Sigmoid colon (tissue), 7 donors: ENCODE measurements around the gene RERGL. TPM values are rescaled to one million over a fixed set of nuclear protein-coding genes. Genes with fewer than 3 reads are reported as not detected.
"Not testable (repeated sequence)": the region's sequence is repeated elsewhere in the genome, so short reads cannot be mapped to it uniquely, and the experiment has no call there.

ENCODE experiments used
- DNase-seq: peaks from one replicate; pipeline ENCODE4 v3.0.0-alpha.2; 2019
- H3K27ac ChIP-seq, 4 donors: fragments of 200-600 bp; sonication (generic); one replicate each; pipeline ENCODE4 v1.5.1; 2016 to 2019; ENCODE audit warnings: mild to moderate bottlenecking in 1 of 4
- H3K27me3 ChIP-seq, 3 donors: fragments of 200-600 bp; sonication (generic); one replicate each; pipeline ENCODE4 v1.5.1; 2019; ENCODE audit warnings: mild to moderate bottlenecking in 1 of 3
- H3K36me3 ChIP-seq, 4 donors: fragments of 200-600 bp; sonication (generic); one replicate each; pipeline ENCODE4 v1.5.1; 2016 to 2019
- H3K4me1 ChIP-seq, 4 donors: fragments of 200-600 bp; sonication (generic); one replicate each; pipeline ENCODE4 v1.5.1; 2017 to 2019
- H3K4me3 ChIP-seq, 4 donors: fragments of 200-600 bp; sonication (generic); one replicate each; pipeline ENCODE4 v1.5.1; 2017 to 2019; ENCODE audit warnings: mild to moderate bottlenecking in 2 of 4, moderate library complexity in 1 of 4
- H3K9me3 ChIP-seq, 4 donors: fragments of 200-600 bp in 3 of 4; sonication (generic) in 3 of 4; one replicate each; pipeline versions ENCODE4 v1.5.1 to v1.6.1; 2013 to 2019
- CTCF ChIP-seq, 4 experiments: fragments of 450-650 bp in 3 of 4; fragments of 200-600 bp in 1 of 4; IDR thresholded peaks; one replicate each; pipeline ENCODE4 v1.5.1; 2016 to 2019; ENCODE audit warnings: antibody characterized with exemption in 4 of 4, mild to moderate bottlenecking in 3 of 4, moderate library complexity in 2 of 4
- EP300 ChIP-seq, 4 donors: sonication (generic); formaldehyde crosslinking; IDR thresholded peaks; one replicate each; pipeline ENCODE4 v1.6.1; 2017; ENCODE audit warnings: antibody characterized with exemption in 4 of 4
- POLR2A ChIP-seq, 2 donors: fragments of 450-650 bp; IDR thresholded peaks; one replicate each; pipeline ENCODE4 v1.6.1; 2016; ENCODE audit warnings: antibody characterized with exemption in 2 of 2, mild to moderate bottlenecking in 2 of 2, moderate library complexity in 2 of 2
- POLR2AphosphoS5 ChIP-seq, 4 donors: sonication (generic); formaldehyde crosslinking; IDR thresholded peaks; one replicate each; pipeline ENCODE4 v1.6.1; 2017; ENCODE audit warnings: antibody characterized with exemption in 4 of 4
- WGBS, 2 donors: extraction: QIAGEN DNeasy Blood & Tissue Kit; methylation state at CpG; one replicate each; pipeline ENCODE4 v1.1.7; 2013; 5-methylcytosine and 5-hydroxymethylcytosine counted together
- intact Hi-C: fragments of 100-400 bp; cut with DNase I; formaldehyde crosslinking; loops from one replicate; pipeline ENCODE4 v1.15.1; 2023
- polyA plus RNA-seq, 3 donors: library from polyadenylated mRNA; stranded (reverse); fragments of 200-250 nt; gene quantifications; one replicate each; pipeline ENCODE4 v1.2.3, GENCODE V29; 2013
- total RNA-seq, 4 donors: library from RNA; depleted of rRNA; stranded (reverse); fragments of >200 nt; gene quantifications; one replicate each; pipeline ENCODE4 v1.1.0, GENCODE V29; 2016
- donor health status: healthy with polysubstance abuse.
- donor health status: Bipolar disorder and iron deficiency.
- donor health status: healthy.

RERGL gene
- total and polyA plus RNA-seq, 7 donors = 2.5 to 14.6 (median 3.4) TPM; not detected in 2

GRCh38 chr12:18045446-18045992, 44.5 kb downstream of the RERGL start:
- TF ChIP-seq CTCF (IDR thresholded peaks at IDR 0.05) (no peak), POLR2A (IDR thresholded peaks at IDR 0.05) (no peak), POLR2AphosphoS5 (IDR thresholded peaks at IDR 0.05) (no peak), EP300 (IDR thresholded peaks at IDR 0.05) (no peak)
- no peak overlapping the region for H3K27ac ChIP-seq
- no peak for DNase-seq
- no peaks in the 10 kb centered on the region for H3K4me1 ChIP-seq
- no peaks in the 10 kb centered on the region for H3K36me3 ChIP-seq
- H3K9me3 ChIP-seq = no peaks in the 10 kb centered on the region
- WGBS, 2 donors = 82 to 86% methylated on average over 7 of the region's 7 CpGs
- H3K4me3 ChIP-seq = no peak overlapping the region
- intact Hi-C loops = no loop called here
- no peaks in the 10 kb centered on the region for H3K27me3 ChIP-seq

GRCh38 chr12:18040060-18040742, 49.8 kb downstream of the RERGL start:
- H3K36me3 ChIP-seq, H3K27me3 ChIP-seq, DNase-seq, H3K9me3 ChIP-seq, H3K4me1 ChIP-seq, intact Hi-C loops, H3K27ac ChIP-seq, H3K4me3 ChIP-seq: not testable (repeated sequence)
- 91 to 95% methylated on average over 27 of the region's 27 CpGs for WGBS, 2 donors

Other genes starting within 250 kb of the RERGL start
- gene PIK3C2G, start 171.3 kb upstream of the RERGL start, total RNA-seq = 1 to 10 TPM in 1 of 4 donors, under 1 TPM in 3; 0.27 to 1.7 (median 0.69) TPM
- under 1 TPM in 2 of 3 donors, not detected in 1; 0.07 to 0.60 TPM for gene PIK3C2G, start 171.3 kb upstream of the RERGL start, polyA plus RNA-seq